ENCODE results near the gene RTP3. TPM values are rescaled to one million over a fixed set of nuclear protein-coding genes. Genes with fewer than 3 reads are reported as not detected.
"Not testable (repeated sequence)": the region's sequence is repeated elsewhere in the genome, so short reads cannot be mapped to it uniquely, and the experiment has no call there.

Gene RTP3
- total and polyA plus RNA-seq, 7 experiments from 2014 or later, result not detected

GRCh38 chr3:46533091-46533490 is 35.3 kb downstream of the RTP3 start:
- Mint-ChIP-seq H3K27ac (peak overlapping the region in 1 of 9 donors; percentile 47), H3K9me3 (peaks cover 0 to 3% (median 0%) of the 10 kb centered on the region in 11 donors), H3K27me3 (peaks cover 0 to 65% (median 8%) of the 10 kb centered on the region in 5 donors), H3K36me3 (peaks cover 0 to 2% (median 0%) of the 10 kb centered on the region in 5 donors), H3K4me3 (no peak overlapping the region), H3K4me1 (peaks cover 6 to 40% (median 26%) of the 10 kb centered on the region in 7 donors)
- Histone ChIP-seq H3K4me1 (ENCODE audit: control insufficient read depth in 2 of 2, insufficient read depth in 2 of 2, low read length in 2 of 2) (peaks cover 7 to 18% of the 10 kb centered on the region in 2 donors), H3K4me3 (ENCODE audit: low read length) (no peak overlapping the region), H3K27ac (ENCODE audit: low read depth, low read length) (no peak overlapping the region), H3K27me3 (ENCODE audit: control insufficient read depth in 2 of 2, insufficient read depth in 2 of 2, low read length in 2 of 2) (no peaks in the 10 kb centered on the region), H3K36me3 (ENCODE audit: control insufficient read depth in 2 of 3, insufficient read depth in 3 of 3, low read length in 3 of 3) (no peaks in the 10 kb centered on the region), H3K9me3 (ENCODE audit: control insufficient read depth in 2 of 3, low read length in 3 of 3) (no peaks in the 10 kb centered on the region)
- ChIA-PET CTCF (interaction anchor here (1.0 kb wide), 1 partner anchor 44 kb away, joined by 4 read pairs; no protein-coding TSS in a partner anchor), POLR2A (interaction anchor here (1.3 kb wide), 1 partner anchor 9 kb away, joined by 8 read pairs; no protein-coding TSS in a partner anchor)
- ATAC-seq, result no peak
- DNase-seq, result no peak
- intact Hi-C loops (cut with micrococcal nuclease), result loop anchor here in 1 of 2 donors (10.0 kb wide), 1 partner anchor 162 kb away; the partner anchor contains the start of gene ALS2CL

GRCh38 chr3:46535746-46536145 is 38.0 kb downstream of the RTP3 start:
- H3K4me3 Mint-ChIP-seq, result no peak overlapping the region
- H3K36me3 ChIP-seq (ENCODE audit: control insufficient read depth in 2 of 3, insufficient read depth in 3 of 3, low read length in 3 of 3), result no peaks in the 10 kb centered on the region
- ATAC-seq, result no peak
- intact Hi-C loops (cut with micrococcal nuclease), result loop anchor here in 1 of 2 donors (10.0 kb wide), 1 partner anchor 159 kb away; the partner anchor contains the start of gene ALS2CL
- H3K4me1 ChIP-seq (ENCODE audit: control insufficient read depth in 2 of 2, insufficient read depth in 2 of 2, low read length in 2 of 2), result peaks cover 27 to 38% of the 10 kb centered on the region in 2 donors
- peaks cover 0 to 3% (median 0%) of the 10 kb centered on the region in 11 donors for H3K9me3 Mint-ChIP-seq
- no peaks in the 10 kb centered on the region for H3K27me3 ChIP-seq (ENCODE audit: control insufficient read depth in 2 of 2, insufficient read depth in 2 of 2, low read length in 2 of 2)
- no peak overlapping the region for H3K27ac ChIP-seq (ENCODE audit: low read depth, low read length)
- H3K4me3 ChIP-seq (ENCODE audit: low read length), result no peak overlapping the region
- ChIA-PET CTCF (no interaction called here), POLR2A (no interaction called here)
- H3K9me3 ChIP-seq (ENCODE audit: control insufficient read depth in 2 of 3, low read length in 3 of 3), result no peaks in the 10 kb centered on the region
- peak overlapping the region in 4 of 9 donors; percentile 12 to 96 (median 68) for H3K27ac Mint-ChIP-seq
- peaks cover 0 to 55% (median 8%) of the 10 kb centered on the region in 5 donors for H3K27me3 Mint-ChIP-seq
- peaks cover 0 to 4% (median 0%) of the 10 kb centered on the region in 5 donors for H3K36me3 Mint-ChIP-seq
- peaks cover 23 to 67% (median 53%) of the 10 kb centered on the region in 7 donors for H3K4me1 Mint-ChIP-seq
- DNase-seq, result no peak

DNA sequence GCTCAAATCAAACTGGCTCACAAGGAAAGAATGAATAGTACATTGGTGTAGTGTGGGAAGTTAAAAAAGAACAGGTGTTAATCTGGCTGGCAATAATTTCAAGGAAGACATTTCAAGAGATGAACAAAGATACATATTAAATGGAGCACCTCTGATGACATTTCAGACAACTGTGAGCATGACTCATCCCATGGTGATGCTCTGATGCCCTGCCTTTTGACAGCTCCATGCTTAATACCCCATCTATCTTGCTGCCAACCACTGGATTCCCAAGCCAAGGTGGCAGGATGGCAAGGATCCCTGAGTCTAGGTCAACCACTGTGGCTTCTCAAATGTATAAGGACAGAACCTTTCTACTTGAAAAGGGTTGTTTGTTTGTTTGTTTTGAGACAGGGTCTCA is 39.0 kb downstream of the RTP3 start:
- no peak for ATAC-seq
- Mint-ChIP-seq H3K27ac (peak overlapping the region in 4 of 9 donors; percentile 25 to 96 (median 68)), H3K27me3 (peaks cover 0 to 45% (median 6%) of the 10 kb centered on the region in 5 donors), H3K4me1 (peaks cover 19 to 68% (median 58%) of the 10 kb centered on the region in 7 donors), H3K36me3 (peaks cover 0 to 4% (median 0%) of the 10 kb centered on the region in 5 donors), H3K4me3 (no peak overlapping the region), H3K9me3 (peaks cover 0 to 3% (median 0%) of the 10 kb centered on the region in 11 donors)
- no peaks in the 10 kb centered on the region for H3K9me3 ChIP-seq (ENCODE audit: control insufficient read depth in 2 of 3, low read length in 3 of 3)
- POLR2A ChIA-PET, result interaction anchor here (1.6 kb wide), 1 partner anchor 13 kb away, joined by 4 read pairs; no protein-coding TSS in a partner anchor
- no peaks in the 10 kb centered on the region for H3K27me3 ChIP-seq (ENCODE audit: control insufficient read depth in 2 of 2, insufficient read depth in 2 of 2, low read length in 2 of 2)
- intact Hi-C loops (cut with micrococcal nuclease), result loop anchor here in 1 of 2 donors (10.0 kb wide), 1 partner anchor 158 kb away; the partner anchor contains the start of gene ALS2CL
- peaks cover 27 to 40% of the 10 kb centered on the region in 2 donors for H3K4me1 ChIP-seq (ENCODE audit: control insufficient read depth in 2 of 2, insufficient read depth in 2 of 2, low read length in 2 of 2)
- no peaks in the 10 kb centered on the region for H3K36me3 ChIP-seq (ENCODE audit: control insufficient read depth in 2 of 3, insufficient read depth in 3 of 3, low read length in 3 of 3)
- DNase-seq, result no peak
- CTCF ChIA-PET, result interaction anchor here (1.1 to 4.2 kb wide), 3 partner anchors 21 to 48 kb away, joined by 4 to 75 read pairs (median 39); no protein-coding TSS in a partner anchor
- no peak overlapping the region for H3K4me3 ChIP-seq (ENCODE audit: low read length)
- no peak overlapping the region for H3K27ac ChIP-seq (ENCODE audit: low read depth, low read length)

DNA sequence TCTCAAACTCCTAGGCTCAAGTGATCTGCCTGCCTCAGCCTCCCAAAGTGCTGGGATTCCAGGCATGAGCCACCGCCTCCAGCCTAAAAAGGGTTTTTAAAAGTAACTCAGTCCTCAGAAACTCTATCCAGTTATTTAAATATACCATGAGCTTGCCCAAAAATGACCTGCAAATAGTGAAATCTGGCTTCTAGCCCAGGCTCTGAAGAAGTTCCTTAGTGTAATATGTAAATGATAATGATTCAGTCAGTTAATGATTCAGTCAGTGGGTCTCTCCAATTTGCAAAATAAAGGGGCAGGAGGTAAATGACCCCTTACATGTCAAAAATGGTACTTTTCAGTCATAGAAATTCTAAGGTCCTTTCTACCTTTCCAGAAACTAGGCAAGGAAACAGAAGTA is 39.5 kb downstream of the RTP3 start:
- H3K36me3 Mint-ChIP-seq, result peaks cover 0 to 6% (median 0%) of the 10 kb centered on the region in 5 donors
- no peaks in the 10 kb centered on the region for H3K9me3 ChIP-seq (ENCODE audit: control insufficient read depth in 2 of 3, low read length in 3 of 3)
- DNase-seq (no peak), ATAC-seq (no peak)
- H3K27me3 ChIP-seq (ENCODE audit: control insufficient read depth in 2 of 2, insufficient read depth in 2 of 2, low read length in 2 of 2), result no peaks in the 10 kb centered on the region
- H3K4me3 ChIP-seq (ENCODE audit: low read length), result no peak overlapping the region
- peak overlapping the region in 1 of 10 donors; percentile 70 for H3K4me3 Mint-ChIP-seq
- peak overlapping the region in 4 of 9 donors; percentile 25 to 97 (median 96) for H3K27ac Mint-ChIP-seq
- ChIA-PET CTCF (interaction anchor here (1.1 to 4.2 kb wide), 3 partner anchors 21 to 49 kb away, joined by 4 to 75 read pairs (median 39); no protein-coding TSS in a partner anchor), POLR2A (interaction anchor here (1.1 to 2.0 kb wide), 3 partner anchors 9 to 35 kb away, joined by 3 to 6 read pairs (median 4); no protein-coding TSS in a partner anchor)
- H3K4me1 ChIP-seq (ENCODE audit: control insufficient read depth in 2 of 2, insufficient read depth in 2 of 2, low read length in 2 of 2), result peaks cover 27 to 43% of the 10 kb centered on the region in 2 donors
- no peak overlapping the region for H3K27ac ChIP-seq (ENCODE audit: low read depth, low read length)
- peaks cover 19 to 74% (median 63%) of the 10 kb centered on the region in 7 donors for H3K4me1 Mint-ChIP-seq
- peaks cover 0 to 44% (median 6%) of the 10 kb centered on the region in 5 donors for H3K27me3 Mint-ChIP-seq
- intact Hi-C loops (cut with micrococcal nuclease), result loop anchor here in 1 of 2 donors (10.0 kb wide), 1 partner anchor 157 kb away; the partner anchor contains the start of gene ALS2CL
- peaks cover 0 to 3% (median 0%) of the 10 kb centered on the region in 11 donors for H3K9me3 Mint-ChIP-seq
- no peaks in the 10 kb centered on the region for H3K36me3 ChIP-seq (ENCODE audit: control insufficient read depth in 2 of 3, insufficient read depth in 3 of 3, low read length in 3 of 3)

DNA sequence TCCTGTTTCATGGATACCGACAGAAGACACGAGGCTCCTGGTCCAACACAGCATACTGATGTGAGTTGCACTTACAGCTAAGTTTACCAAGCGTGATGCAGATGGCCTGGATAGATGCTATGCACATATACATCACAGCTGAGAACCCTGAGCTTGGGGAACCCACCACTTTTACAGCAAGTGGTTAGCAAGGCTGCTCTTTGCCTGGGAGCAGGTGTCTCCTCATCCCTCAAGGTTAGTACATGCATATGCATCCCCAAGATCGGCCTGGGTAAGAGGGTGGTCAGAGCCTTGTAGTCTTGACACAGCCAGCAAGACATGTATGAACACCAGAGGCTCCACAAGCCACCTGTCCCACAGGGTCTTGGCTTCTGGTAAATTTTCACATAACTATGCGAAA is 40.0 kb downstream of the RTP3 start:
- no peaks in the 10 kb centered on the region for H3K9me3 ChIP-seq (ENCODE audit: control insufficient read depth in 2 of 3, low read length in 3 of 3)
- peaks cover 27 to 43% of the 10 kb centered on the region in 2 donors for H3K4me1 ChIP-seq (ENCODE audit: control insufficient read depth in 2 of 2, insufficient read depth in 2 of 2, low read length in 2 of 2)
- no peak for DNase-seq
- ChIA-PET CTCF (interaction anchor here (1.7 to 4.2 kb wide), 3 partner anchors 20 to 49 kb away, joined by 7 to 75 read pairs (median 39); no protein-coding TSS in a partner anchor), POLR2A (interaction anchor here (1.1 to 2.6 kb wide), 5 partner anchors 8 to 35 kb away, joined by 3 to 13 read pairs (median 5); no protein-coding TSS in a partner anchor)
- H3K36me3 ChIP-seq (ENCODE audit: control insufficient read depth in 2 of 3, insufficient read depth in 3 of 3, low read length in 3 of 3), result no peaks in the 10 kb centered on the region
- Mint-ChIP-seq H3K4me3 (peak overlapping the region; percentile 46 to 86 (median 74)), H3K4me1 (peaks cover 19 to 75% (median 61%) of the 10 kb centered on the region in 7 donors), H3K27me3 (peaks cover 0 to 41% (median 6%) of the 10 kb centered on the region in 5 donors), H3K36me3 (peaks cover 0 to 6% (median 0%) of the 10 kb centered on the region in 5 donors), H3K9me3 (peaks cover 0 to 3% (median 0%) of the 10 kb centered on the region in 11 donors), H3K27ac (peak overlapping the region; percentile 86 to 97 (median 95))
- no peak overlapping the region for H3K27ac ChIP-seq (ENCODE audit: low read depth, low read length)
- H3K4me3 ChIP-seq (ENCODE audit: low read length), result no peak overlapping the region
- intact Hi-C loops (cut with micrococcal nuclease), result loop anchor here (1.0 to 10.0 kb wide), 3 partner anchors 21 to 157 kb away; partner anchors contain the start of genes ALS2CL (in 1 of the 2), CCR5AS (in 1 of the 2) and CCRL2 (in 1 of the 2)
- no peaks in the 10 kb centered on the region for H3K27me3 ChIP-seq (ENCODE audit: control insufficient read depth in 2 of 2, insufficient read depth in 2 of 2, low read length in 2 of 2)
- ATAC-seq, result no peak

- H3K4me3 ChIP-seq (ENCODE audit: low read length); H3K9me3 ChIP-seq (ENCODE audit: control insufficient read depth in 2 of 3, low read length in 3 of 3); H3K9me3 Mint-ChIP-seq; H3K27me3 ChIP-seq (ENCODE audit: control insufficient read depth in 2 of 2, insufficient read depth in 2 of 2, low read length in 2 of 2); H3K36me3 Mint-ChIP-seq; ATAC-seq; DNase-seq; H3K36me3 ChIP-seq (ENCODE audit: control insufficient read depth in 2 of 3, insufficient read depth in 3 of 3, low read length in 3 of 3): not testable (repeated sequence)
- Histone ChIP-seq H3K4me1 (ENCODE audit: control insufficient read depth in 2 of 2, insufficient read depth in 2 of 2, low read length in 2 of 2) (peaks cover 27 to 43% of the 10 kb centered on the region in 2 donors), H3K27ac (ENCODE audit: low read depth, low read length) (peak overlapping the region; percentile 68)
- ChIA-PET POLR2A (interaction anchor here (0.7 to 2.6 kb wide), 13 partner anchors 8 to 155 kb away, joined by 3 to 21 read pairs (median 4); partner anchors contain the start of genes ALS2CL and RTP3), CTCF (interaction anchor here (0.6 to 4.2 kb wide), 10 partner anchors 13 to 947 kb away, joined by 3 to 75 read pairs (median 7); no protein-coding TSS in a partner anchor)
- Mint-ChIP-seq H3K27ac (peak overlapping the region; percentile 86 to 97 (median 95)), H3K4me3 (peak overlapping the region; percentile 46 to 86 (median 74)), H3K27me3 (peaks cover 0 to 36% (median 6%) of the 10 kb centered on the region in 5 donors), H3K4me1 (peaks cover 19 to 74% (median 56%) of the 10 kb centered on the region in 7 donors)
- intact Hi-C loops (cut with micrococcal nuclease), result loop anchor here (1.0 to 10.0 kb wide), 3 partner anchors 20 to 156 kb away; partner anchors contain the start of genes ALS2CL (in 1 of the 2), CCR5AS (in 1 of the 2) and CCRL2 (in 1 of the 2)
Measured at GRCh38 chr3:46538425-46538802, 40.6 kb downstream of the RTP3 start.

All from naive thymus-derived CD4-positive, alpha-beta T cell (primary cell).